HG03571 (cell line): ENCODE results near the gene DAD1.

Source experiments
- ATAC-seq: cut with Tn5 transposase; IDR thresholded peaks from one replicate; pipeline ENCODE4 v1.9.1; 2021; ENCODE audit not compliant: unreplicated experiment

Gene DAD1

DNA sequence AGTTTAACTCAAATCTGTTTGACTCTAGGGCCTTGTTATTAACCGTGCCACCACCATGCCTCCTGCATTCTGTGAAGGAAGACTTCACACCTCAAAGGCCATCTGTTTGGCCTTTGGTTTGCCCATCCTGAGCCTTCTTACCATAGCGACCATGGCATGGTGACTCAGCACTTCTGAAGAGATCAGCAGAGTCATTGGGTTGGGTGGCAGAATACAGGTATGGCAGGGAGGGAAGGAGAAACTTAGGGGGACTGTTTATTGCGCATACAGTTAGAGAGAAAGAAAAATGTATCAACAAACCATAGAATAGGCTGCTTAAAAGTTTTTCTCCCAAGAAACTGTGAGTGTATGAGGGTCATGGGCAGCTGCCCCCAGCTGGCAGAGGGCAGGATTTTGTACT is 49.2 kb downstream of the DAD1 start:
- ATAC-seq, result no peak

DNA sequence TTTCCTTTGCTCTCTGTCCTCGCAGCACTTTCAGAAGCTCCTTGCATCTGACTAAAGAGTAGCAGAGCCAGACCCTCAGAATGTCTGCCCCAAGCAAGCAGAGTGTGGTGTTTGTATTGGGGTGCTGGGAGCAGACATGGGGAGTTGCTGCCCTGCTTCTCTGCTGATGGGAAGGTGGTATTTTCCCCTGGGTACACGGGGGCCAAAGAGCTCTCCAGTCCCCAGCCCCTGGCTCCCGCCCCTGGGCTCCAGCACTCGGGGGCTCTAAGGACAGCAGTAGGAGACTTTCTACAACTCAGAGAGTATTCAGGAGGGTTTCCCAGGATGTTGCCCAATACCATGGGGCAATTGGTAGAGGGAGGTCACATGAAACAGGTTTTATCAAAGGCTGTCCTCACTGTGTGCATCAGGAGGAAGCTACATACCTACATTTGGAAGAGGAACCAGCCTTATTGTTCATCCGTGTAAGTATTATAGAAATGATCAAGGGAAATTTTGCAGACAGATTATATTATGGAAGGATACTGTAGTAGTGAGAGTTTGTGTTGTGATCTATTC is 50.3 kb downstream of the DAD1 start:
- ATAC-seq, result no peak

- ATAC-seq, result no peak
Measured at GRCh38 chr14:22537436-22538310, 51.4 kb downstream of the DAD1 start.

DNA sequence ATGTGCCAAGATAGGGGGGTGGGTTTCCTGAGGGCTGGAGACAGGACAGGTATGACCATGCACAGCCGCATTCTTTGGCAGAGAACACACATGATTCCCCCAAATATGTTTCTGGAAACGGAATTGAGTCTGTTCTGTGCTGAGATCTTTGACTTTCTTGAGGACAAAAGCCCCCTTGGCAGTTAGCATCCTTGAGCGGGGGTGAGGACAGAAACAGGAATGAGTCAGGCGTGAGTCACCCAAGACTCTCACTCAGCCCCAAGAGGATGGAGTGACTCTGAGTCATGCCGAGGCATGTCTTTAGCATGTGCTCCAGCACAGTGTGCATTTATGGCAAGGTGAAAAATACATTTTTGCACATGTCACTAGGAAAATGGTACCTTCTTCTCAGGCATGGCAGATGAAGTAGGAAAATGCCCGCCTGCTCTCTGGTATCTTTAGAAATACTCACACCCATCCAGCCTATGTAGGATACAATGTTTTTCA is 52.1 kb downstream of the DAD1 start:
- peak; percentile 74 for ATAC-seq

DNA sequence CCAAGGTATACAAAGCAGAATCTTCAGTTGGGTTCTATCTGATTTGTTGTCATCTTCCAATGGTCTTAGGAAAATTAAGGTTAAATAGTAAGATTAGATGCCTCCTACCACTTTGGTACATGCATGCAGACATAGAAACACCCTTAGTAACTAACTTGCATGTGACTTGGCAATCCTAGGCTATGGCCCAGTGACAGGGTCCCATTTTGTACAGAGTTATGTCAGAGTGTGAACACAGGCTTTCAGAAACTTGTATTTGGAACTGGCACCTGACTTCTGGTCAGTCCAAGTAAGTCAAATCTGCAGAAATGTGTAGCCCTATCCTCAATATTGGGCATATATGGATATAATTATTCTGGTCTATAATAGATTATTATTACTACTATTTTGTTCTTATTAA is 53.1 kb downstream of the DAD1 start:
- no peak for ATAC-seq

- ATAC-seq, result no peak
Measured at GRCh38 chr14:22535126-22535525, 53.9 kb downstream of the DAD1 start.

- ATAC-seq, result no peak
Measured at GRCh38 chr14:22534547-22534946, 54.5 kb downstream of the DAD1 start.

GRCh38 chr14:22533739-22534359 is 55.2 kb downstream of the DAD1 start:
- ATAC-seq, result no peak

GRCh38 chr14:22533057-22533704 is 55.8 kb downstream of the DAD1 start:
- no peak for ATAC-seq

DNA sequence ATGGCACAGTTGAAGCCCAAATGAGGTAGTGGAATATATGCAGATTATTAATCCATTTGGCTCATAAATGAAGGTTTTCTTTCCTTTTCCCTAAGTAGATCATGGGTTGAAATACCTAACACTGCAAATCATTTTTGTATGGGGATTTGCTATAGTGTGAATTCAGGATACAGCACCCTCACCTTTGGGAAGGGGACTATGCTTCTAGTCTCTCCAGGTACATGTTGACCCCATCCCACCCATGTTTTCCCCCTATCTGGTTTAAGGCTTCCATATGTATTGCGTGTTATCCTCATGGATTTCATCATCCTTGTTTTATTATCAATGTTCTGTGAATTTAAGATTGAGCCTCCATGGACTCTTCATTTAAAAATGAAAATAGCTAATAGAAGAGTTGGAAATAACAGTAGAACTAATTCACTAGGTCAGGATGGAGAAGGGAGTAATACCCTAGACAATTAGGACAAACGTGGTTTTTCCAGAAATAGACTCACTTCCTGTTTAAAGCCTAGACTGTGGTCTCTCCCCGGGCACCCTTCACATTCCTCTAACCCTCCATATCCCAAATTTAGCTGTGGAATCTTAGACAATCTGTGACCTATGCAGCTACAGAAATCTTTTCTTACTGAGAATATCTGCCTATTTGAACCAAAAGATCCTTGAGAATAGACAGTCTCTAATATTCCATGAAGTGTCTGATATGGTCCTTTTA is 56.5 kb downstream of the DAD1 start:
- ATAC-seq, result no peak

- peak; percentile 73 for ATAC-seq
Measured at GRCh38 chr14:22531451-22532344, 57.3 kb downstream of the DAD1 start.

GRCh38 chr14:22530127-22530526 is 58.9 kb downstream of the DAD1 start:
- no peak for ATAC-seq

DNA sequence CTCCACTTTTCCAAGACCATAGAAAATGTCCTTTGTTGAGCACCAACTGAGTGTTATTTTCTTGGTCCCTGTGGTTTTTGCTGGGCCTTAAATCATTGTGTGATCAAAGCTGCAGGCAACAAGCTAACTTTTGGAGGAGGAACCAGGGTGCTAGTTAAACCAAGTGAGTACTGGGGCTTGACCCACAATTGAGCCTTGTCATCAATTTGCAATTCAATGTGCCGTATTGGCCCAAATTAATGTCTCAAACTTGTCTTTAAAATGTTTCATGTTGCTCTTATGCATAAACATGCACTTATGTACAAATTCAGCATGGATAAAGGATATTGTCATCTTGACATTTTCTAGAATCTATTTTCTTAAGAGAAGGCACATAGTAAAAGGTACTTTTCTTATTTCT is 62.3 kb downstream of the DAD1 start:
- ATAC-seq, result no peak

DNA sequence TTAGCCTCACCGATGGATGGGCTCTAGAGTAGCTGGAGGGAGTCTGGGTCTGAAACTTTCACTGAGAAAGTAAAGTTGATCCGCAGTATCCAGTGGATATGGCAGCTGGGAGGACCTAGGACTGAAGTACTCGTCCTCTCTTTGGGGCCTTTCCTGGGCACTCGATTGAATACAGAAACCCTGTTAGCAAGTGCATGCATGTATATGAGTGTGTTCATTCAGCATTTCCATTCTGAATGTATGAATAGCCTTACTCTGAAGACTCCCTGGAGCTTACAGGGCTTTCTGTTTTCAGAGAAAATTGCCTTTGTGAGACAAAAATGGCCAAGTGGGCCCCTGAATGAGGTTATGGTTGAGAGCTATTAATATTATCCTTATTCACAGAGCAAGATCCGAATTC is 62.8 kb downstream of the DAD1 start:
- ATAC-seq, result no peak

DNA sequence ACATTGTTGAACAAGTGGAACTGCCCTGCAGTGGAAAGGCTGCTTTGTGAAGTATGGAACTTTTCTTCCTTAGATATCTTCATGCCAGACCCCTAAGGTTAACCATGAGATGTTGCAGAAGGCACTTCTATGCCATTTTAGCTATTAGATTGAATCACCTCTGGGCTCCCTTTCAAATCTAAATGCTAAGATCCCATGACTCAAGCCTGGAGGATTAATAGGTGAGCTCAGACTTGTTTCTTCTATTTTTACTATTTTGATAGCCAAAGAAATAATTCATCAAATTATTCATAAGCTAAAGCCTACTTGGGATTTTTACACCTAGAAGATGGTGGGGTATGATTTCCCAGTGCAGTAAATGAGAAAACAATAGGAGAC is 64.3 kb downstream of the DAD1 start:
- ATAC-seq, result no peak

- ATAC-seq, result no peak
Measured at GRCh38 chr14:22524115-22524783, 64.8 kb downstream of the DAD1 start.

- ATAC-seq, result no peak
Measured at GRCh38 chr14:22523283-22523682, 65.7 kb downstream of the DAD1 start.

DNA sequence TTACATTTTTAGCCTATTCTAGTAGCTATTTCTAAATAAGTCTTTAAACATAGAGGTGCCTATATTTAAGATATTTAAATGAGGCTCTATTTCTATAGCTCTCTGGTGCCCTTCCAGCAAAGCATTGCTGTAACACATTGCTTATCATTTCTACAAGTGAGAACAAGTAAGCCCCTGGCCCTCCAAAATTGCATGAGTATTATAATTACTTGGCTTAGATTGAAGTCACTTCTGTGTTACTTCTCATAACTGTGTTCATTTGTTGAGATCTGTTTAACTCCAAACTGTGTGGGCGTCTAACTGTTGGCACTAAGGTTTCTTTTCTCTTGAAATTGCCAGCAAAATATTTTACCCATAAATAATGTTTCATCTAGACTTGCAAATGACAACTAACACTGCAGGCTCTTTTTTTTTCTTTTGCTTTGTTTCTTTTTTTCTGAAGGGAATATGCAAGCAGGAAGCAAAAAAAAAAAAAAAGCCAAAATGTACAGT is 66.5 kb downstream of the DAD1 start:
- ATAC-seq, result no peak
